HG02588 (cell line): Measurements from ENCODE around the gene EFCAB7.

ENCODE experiments used
- ATAC-seq: cut with Tn5 transposase; IDR thresholded peaks from one replicate; pipeline ENCODE4 v1.9.1; 2021; ENCODE audit warnings: mild to moderate bottlenecking, moderate library complexity; ENCODE audit not compliant: unreplicated experiment

The EFCAB7 gene, protein sequence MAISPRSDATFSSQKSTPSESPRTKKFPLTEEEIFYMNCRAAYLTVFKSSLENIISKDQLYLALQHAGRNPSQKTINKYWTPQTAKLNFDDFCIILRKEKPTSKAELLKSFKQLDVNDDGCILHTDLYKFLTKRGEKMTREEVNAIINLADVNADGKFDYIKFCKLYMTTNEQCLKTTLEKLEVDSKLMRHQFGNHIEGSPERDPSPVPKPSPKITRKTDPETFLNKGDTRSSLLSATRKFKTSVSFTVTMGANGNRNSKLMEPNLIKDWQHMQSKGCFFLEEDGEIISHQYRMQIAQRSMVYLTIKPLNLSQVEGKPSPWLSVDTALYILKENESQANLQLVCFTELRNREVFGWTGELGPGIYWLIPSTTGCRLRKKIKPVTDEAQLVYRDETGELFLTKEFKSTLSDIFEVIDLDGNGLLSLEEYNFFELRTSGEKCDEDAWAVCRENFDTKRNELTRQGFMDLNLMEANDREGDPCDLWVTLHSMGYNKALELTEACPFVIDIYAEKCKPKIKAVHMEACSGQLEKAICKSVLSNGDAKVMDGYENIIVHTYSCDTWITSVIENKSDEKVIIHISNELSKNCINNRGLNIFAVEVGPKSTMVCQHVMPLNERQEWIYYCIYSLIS

DNA sequence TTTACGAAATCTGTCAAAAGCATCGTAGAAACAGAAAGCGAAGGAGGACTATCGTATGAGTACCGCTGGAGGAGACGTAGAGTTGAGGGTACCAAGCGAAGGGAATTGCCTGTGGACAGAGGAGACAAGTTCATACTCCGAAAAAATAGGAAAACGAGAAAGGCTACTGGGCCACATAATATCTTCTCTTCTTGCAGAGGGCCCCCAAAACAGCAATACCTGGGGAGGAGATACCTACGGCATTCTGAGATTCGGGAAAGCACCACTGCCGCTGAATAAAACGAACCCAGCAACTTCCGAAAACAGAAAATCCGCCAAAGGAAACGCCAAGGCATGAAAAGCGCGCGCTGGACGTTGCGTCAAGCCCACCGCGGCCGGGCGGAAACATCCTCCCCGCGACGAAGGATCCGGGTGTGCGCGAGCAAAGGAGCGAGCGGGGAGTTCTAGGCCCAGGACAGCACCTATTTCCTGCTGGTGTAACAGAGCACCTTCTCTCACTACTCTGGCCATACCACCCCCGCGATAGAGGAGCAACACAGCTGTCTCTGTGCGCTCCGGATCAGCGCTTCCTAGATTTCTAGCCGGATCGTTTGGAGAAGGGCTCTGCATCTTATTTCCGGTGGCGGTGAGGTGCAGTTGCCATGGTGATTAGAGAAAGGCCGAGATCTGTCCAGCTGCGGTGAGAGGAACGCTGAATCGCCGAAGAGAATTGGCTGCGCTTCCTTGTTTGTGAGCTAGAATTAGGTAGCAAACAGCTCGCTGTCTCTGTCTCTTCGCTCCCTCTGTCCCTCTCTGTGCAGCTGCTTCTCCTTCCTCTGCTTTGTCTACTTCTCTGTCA is at the start of gene EFCAB7, which contains the start of gene ITGB3BP:
TSS of gene EFCAB7 (plus strand) at position 635 of the 838 bp plus-strand sequence. CDS start 2,048 bp downstream, outside the sequence.
TSS of gene ITGB3BP (minus strand) at position 335 of the 838 bp plus-strand sequence. CDS start at position 243, 92 bp downstream.
- peak; percentile 90 for ATAC-seq

DNA sequence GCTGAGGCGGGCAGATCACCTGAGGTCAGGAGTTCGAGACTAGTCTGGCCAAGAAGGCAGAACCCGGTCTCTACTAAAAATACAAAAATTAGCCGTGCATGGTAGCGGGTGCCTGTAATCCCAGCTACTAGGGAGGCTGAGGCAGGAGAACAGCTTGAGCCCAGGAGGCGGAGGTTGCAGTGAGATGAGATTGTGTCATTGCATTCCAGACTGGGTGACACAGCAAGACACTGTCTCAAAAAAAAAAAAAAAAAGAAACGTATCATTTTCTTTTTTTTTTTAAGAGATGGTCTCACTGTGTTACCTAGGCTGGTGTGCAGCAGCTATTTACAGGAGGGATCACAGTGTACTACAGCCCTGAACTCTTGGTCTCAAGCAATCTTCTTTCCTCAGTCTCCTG is 47.6 kb upstream of the EFCAB7 start:
- ATAC-seq, result no peak

DNA sequence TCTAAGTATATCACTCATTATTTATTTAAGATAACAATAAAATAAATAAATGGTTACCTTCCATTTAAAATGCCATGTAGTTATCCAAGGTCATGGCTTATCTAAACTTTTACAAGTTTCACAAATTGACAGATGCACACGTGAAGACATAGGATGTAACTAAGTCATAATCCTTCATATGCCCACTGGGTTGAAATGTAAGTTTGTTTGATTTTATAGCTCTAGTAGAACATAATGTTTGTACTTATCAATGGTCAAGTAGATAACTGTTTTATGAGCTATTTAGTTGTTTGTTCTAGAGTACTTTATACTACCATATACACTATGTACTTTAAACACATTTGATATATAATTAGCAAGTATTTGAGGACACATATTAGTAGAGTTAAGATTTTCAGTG is 43.3 kb upstream of the EFCAB7 start:
- ATAC-seq, result no peak

DNA sequence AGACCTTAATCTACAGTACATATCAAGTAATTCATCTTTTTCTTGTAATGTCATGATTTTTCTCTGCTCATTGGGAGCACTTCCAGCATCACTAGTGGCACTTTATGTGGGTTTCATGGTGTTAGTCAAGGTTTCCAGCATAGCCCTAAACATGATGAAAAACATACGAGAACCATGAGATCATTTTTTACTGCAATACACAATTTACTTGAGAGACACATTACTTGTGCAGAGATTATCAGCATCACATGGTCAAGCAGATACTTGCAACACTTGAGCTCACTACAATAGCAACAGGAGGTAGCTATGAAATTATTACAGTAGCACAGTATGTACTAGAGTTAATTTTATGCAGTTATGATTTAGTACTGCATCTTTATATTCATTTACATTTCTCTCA is 36.7 kb upstream of the EFCAB7 start:
- ATAC-seq, result no peak

DNA sequence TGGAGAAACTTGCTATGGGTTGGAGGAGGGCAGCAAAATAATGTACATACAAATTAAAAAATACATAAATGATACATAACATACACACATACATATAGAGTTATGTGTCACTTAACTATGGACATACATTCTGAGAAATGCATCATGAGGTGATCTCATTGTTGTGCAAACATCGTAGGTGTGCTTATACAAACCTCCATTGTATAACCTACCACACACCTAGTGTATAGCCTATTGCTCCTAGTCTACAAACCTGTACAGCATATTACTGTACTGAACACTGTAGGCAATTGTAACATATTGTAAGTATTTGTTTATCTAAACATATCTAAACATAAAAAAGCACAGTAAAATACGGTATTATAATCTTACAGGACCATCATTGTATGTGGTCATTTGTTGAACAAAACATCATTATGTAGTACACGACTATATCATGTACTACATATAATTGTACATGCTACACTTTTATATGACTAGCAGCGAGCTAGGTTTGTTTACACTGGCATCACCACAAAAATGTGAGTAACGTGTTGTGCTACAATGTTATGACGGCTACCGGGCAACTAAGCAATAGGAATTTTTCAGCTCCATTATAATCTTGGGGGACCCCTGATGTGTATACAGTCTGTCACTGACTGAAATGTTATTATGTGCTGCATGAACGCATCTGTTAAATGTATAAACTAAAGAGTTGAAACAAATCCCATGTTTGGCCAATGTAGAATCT is 35.8 kb upstream of the EFCAB7 start:
- ATAC-seq, result no peak

DNA sequence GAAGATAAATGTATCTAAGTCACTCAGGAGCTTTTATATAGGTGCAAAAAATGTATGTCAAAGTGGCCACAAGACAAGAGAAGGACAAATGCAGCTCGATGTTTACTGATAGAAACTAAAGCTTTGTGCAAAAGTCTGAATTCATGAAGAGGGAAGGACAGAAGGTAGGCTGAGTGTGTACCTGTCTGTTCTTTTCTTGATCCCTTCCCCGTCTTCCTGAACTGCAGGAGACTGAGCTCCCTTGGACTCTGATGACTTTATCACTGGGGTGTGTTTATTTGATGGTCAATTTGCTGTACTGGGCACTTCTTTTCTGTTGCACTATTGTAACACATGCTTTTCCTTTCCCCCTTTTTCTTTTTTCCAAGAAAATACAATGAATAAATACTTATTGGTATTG is 25.7 kb upstream of the EFCAB7 start:
- ATAC-seq, result no peak

DNA sequence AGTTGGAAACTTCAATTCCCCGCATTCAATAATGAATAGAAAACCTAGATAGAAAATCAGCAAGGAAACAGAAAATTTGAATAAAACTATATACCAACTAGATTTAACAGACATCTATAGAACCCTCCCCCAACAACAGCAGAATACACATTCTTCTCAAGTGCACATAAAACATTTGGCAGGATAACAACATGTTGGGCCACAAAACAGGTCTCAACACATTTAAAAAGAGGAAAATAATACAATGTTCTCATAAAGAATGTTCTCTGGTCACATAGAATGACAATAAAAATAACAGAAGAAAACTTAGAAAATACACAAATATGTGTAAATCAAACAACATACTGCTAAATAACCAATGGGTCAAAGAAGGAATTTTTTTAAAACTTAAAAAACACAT is 25.2 kb upstream of the EFCAB7 start:
- ATAC-seq, result no peak

DNA sequence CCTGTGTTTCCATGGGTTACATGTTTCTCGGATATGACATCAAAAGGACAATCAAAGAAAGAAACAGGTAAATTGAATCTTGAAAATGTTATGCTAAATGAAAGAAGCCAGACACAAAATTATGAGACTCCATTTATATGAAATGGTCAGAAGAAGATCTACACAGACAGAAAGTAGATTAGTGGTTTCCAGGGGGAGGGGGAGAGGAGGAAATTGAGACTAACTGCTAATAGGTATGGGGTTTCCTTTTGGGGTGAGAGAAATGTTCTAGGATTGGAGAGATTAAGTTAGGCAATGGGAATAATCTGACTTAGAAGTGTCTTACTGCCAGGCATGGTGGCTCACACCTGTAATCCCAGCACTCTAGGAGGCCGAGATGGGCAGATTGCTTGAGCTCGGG is 22.1 kb upstream of the EFCAB7 start:
- ATAC-seq, result no peak

DNA sequence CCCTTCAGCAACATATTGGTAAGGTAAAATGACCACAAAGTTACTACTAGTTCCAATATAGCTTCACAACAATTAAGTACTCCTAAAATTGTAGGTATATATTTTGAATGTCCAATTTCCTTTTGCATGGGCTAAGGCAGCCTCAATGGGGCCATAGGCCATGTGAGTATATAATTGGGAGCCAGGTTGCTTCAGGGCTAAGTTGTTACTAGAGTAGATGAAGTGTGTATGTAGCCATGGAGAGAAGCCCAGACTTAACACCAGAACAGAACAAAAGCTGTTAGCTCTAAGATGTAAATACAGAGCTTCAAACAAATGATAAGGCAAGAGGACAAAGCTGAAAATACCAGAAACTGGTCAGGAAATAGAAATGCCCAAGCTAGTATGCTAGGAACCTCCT is 16.5 kb upstream of the EFCAB7 start:
- no peak for ATAC-seq

DNA sequence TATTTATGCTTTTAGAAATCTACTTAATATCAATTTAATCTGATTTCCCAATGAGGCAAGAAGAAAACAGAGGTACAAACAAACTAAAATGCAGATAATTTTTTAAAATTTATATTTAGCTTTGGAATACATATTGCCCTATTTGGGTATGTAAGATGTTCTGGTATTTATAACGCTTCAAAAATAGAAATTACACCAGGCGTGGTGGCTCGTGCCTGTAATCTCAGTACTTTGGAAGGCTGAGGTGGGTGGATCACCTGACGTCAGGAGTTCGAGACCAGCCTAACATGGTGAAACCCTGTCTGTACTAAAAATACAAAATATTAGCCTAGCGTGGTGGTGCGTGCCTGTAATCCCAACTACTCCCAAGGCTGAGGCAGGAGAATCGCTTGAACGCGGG is 13.6 kb upstream of the EFCAB7 start:
- ATAC-seq, result no peak

DNA sequence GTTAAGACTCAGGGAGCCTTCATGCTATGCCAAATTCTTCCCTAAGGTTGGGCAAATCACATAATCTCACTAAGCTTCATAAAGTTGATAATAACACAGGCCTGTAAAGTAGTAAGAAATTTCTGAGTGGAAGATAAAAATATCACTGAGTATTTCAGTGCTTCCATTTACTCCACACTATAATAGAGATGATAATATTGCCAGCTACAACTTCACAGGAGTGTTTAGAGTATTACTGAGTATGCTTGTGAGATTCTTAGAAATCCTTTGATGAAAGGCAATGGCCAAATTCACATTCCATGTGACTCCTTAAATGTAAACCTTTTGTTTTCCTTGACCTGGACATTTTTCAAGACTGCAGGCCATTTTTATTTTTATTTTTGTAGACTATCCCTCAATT is 10.7 kb upstream of the EFCAB7 start:
- no peak for ATAC-seq

DNA sequence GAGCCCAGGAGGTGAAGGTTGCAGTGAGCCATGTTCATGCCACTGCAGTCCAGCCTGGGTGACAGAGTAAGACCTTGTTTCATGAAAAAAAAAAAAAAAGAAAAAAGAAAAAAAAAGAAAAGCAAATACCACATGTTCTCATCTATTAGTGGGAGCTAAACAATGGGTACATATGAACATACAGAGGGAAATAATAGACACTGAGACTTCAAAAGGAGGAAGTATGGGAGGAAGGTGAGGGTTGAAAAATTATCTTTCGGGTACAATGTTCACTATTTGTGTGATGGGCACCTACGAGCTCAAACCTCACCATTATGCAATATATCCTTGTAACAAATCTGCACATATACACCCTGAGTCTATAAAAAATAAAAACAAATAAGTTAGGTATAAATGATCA is 6.7 kb upstream of the EFCAB7 start:
- ATAC-seq, result no peak

DNA sequence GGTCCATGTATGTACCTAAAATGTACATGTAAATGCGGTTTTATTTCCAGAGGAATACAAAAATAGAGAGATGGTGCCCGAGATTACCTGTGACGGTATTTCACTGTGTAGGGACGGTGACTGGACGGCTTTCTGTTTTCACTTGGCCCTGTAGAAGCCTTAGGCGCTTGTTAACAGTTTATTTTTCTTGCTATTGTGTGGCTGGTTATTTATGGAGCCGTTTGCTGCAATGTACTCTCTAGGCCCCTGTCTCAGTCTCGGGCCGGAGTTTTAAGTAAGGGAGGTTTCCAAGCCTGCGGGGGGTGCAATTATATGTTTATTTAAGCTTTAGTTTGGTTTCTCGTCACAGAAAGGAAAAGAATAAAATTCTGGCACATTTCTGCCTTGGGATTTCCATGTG is 413 bp downstream of the EFCAB7 start:
- peak; percentile 14 for ATAC-seq

DNA sequence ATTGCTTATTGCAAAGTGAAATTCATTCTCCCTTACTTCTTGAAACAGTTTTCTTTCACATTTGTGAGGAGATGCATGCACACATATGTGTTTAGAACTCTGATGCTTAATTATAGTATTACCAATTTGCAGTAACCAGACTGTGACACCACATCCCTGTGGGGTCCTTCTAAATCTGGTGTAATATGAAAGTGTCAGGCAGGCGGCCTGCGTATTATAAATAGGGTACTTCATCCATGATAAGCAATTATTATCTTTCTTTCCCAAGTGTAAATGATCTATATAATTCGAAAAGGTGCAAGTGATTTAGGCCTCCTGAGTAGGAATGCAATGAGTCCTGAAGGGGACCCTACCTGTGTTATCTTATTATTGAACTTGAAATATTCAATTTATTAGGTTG is 876 bp downstream of the EFCAB7 start:
- no peak for ATAC-seq

DNA sequence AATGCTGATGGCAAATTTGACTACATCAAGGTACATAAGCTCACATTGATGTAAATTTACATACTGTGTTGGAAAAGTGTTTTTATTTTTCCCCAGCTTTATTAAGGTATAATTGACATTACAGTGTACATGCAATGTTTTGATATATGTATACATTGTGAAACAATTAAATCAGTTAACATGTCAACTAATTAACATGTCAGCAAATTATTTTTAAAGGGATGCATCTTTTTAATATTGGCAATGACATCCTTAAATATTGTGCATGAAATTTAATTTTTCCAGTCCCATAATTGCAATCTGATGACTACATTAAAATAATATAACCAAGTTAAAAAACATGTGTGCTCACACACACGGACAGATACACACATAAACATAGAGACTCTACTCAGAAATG is 9.4 kb downstream of the EFCAB7 start:
- ATAC-seq, result no peak

DNA sequence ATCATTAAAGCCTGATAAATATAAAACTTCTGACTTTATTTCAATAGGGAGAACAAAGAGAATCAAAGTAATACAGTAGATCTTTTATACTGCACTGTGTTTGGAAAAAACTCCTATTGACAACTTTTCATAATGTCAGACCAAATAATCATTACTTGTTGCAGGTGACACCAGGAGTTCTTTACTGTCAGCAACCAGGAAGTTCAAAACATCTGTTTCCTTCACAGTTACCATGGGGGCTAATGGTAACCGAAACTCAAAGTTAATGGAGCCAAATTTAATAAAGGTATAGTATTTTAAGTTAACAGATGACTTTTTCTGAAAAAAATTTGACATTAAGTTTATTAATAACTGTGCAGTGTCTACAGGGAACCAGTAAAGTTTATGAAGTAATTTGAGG is 10.6 kb downstream of the EFCAB7 start:
- ATAC-seq, result no peak

DNA sequence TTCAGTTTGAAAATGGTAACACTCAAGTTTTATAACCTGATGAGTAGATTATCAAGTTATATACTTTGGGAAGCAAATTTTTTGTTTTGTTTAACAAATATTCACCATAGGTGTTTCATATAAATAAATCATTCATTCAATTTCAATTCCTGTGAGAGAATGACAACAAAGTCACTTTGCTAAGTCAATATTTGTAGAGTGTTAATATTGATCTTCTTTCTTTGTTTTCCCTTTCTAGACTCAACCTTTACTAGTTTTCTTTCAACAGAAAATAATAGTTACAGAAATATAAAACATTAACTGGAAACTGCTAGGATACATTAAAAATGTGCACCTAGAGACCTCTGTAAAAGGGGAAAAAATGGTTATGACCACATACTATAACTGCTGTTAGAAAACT is 11.1 kb downstream of the EFCAB7 start:
- no peak for ATAC-seq

DNA sequence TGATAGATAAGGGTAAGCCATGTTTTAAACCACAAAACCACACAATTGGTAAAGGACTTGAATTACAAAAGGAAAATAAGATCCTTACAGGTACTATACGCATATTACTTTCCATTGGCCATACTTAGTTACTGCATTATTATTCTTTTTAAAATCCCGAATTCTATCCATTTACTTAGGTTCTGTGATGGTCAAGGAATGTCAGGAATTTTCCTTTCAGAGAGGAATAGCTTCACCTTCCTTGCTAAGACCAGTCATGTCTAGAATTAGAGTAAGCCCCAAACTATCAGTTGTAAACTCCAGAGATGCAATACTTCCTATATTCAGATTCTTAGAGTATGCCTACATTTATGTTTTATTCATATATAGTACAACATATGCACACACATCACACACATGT is 13.7 kb downstream of the EFCAB7 start:
- no peak for ATAC-seq

DNA sequence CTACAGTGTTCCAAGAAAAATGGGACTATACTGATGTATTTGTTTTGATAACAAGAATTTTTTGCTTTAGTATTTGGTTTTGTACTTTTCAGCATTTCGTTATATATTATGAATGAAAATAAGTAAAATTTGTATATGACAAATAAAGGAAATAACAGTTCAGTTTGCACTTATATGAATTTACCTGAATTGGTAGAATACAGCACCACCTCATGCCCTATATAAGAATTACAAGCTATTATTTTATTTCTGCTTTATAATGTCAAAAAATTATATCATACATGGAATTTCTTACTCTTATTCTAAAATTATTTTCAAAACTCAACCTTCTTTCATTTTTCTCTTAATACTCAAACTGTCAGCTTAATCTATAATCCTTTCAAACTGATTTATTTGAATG is 14.6 kb downstream of the EFCAB7 start:
- no peak for ATAC-seq

DNA sequence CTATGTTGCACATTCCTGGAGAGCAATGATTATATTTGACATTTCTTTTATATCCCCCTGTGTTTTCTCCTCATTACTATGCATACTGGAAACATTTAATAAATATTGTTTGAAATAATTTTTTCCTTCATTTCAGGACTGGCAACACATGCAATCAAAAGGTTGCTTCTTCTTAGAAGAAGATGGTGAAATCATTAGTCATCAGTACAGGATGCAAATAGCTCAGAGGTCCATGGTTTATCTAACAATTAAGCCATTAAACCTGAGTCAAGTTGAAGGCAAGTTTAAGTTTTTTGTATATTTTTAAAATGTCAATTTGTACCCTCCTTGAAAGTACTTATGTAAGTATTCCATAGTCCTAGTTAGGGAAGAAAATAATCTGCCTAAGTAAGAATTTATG is 22.5 kb downstream of the EFCAB7 start:
- no peak for ATAC-seq
